HCT116 (cell line): ENCODE measurements around the gene RBM14. TPM values are rescaled to one million over a fixed set of nuclear protein-coding genes. Genes with fewer than 3 reads are reported as not detected.

Experiments
- ATAC-seq: fragments of 200-7000 bp; cut with Tn5 transposase; 2 replicates; pipeline ENCODE4 v1.9.1; 2020; ENCODE audit warnings: mild to moderate bottlenecking, moderate library complexity
- BruUV-seq: library from RNA; stranded (reverse); fragments of 400-500 nt; replicated peaks from 2 replicates; lab custom pipeline; 2021; lab: Mats Ljungman, UMichigan
- CTCF ChIA-PET: fragments of 300-600 bp; sonication (Branson Sonifier 250); formaldehyde crosslinking; loops from one replicate; lab custom pipeline; 2021; ENCODE audit warnings: antibody characterized with exemption; lab: Charles Lee
- POLR2A ChIA-PET: fragments of 300-600, 350-600 bp; sonication (Branson Sonifier 250); formaldehyde crosslinking; loops from one replicate; lab custom pipeline; 2021; ENCODE audit warnings: antibody characterized with exemption; lab: Charles Lee
- RAD21 ChIA-PET, 2 experiments: fragments of 300-600 bp; sonication (Branson Sonifier 250); formaldehyde crosslinking; loops; one replicate each; lab custom pipeline; 2023; ENCODE audit warnings: low total read pairs in 2 of 2; ENCODE audit not compliant: uncharacterized antibody in 2 of 2, unreplicated experiment in 2 of 2, low non-redundant PET in 1 of 2; lab: Charles Lee
- DNase-seq: peaks from one replicate; pipeline ENCODE4 v3.0.0-alpha.2; 2010; ENCODE audit warnings: low read depth, low spot score
- H2AFZ ChIP-seq: fragments of 200-600 bp; shearing (Covaris generic), sonication (generic); 2 replicates; pipeline ENCODE4 v1.6.1; 2017; ENCODE audit warnings: low read depth, mixed run types, mixed read lengths, antibody characterized with exemption, low read length; ENCODE audit not compliant: poor library complexity, severe bottlenecking
- H3K27ac ChIP-seq: 2 replicates; pipeline ENCODE4 v1.5.1; 2012; ENCODE audit warnings: low read depth, low read length
- H3K27me3 ChIP-seq: fragments of 200-600 bp; sonication (generic); 2 replicates; pipeline ENCODE4 v1.6.1; 2016; ENCODE audit warnings: mixed run types, low read length, mixed read lengths; ENCODE audit not compliant: insufficient read depth
- H3K36me3 ChIP-seq, 2 experiments: fragments of 200-500 bp in 1 of 2; fragments of 200-600 bp in 1 of 2; sonication (Bioruptor generic) in 1 of 2; sonication (generic) in 1 of 2; 2 replicates each; pipeline versions ENCODE4 v1.5.1 to v1.6.1; 2014 to 2016; ENCODE audit warnings: low read length in 2 of 2, inconsistent platforms in 1 of 2, mixed read lengths in 1 of 2, mixed run types in 1 of 2; ENCODE audit not compliant: insufficient read depth in 2 of 2, control insufficient read depth in 1 of 2
- H3K4me1 ChIP-seq, 2 experiments: fragments of 200-600 bp in 1 of 2; sonication (generic) in 1 of 2; 2 replicates each; pipeline versions ENCODE4 v1.5.1 to v1.6.1; 2012 to 2017; ENCODE audit warnings: low read length in 2 of 2, inconsistent platforms in 1 of 2, mild to moderate bottlenecking in 1 of 2, mixed read lengths in 1 of 2, mixed run types in 1 of 2, moderate library complexity in 1 of 2; ENCODE audit not compliant: insufficient read depth in 2 of 2, control insufficient read depth in 1 of 2
- H3K4me2 ChIP-seq: fragments of 200-600 bp; sonication (generic); 2 replicates; pipeline ENCODE4 v1.6.1; 2017; ENCODE audit warnings: mixed run types, low read length, mixed read lengths
- H3K4me3 ChIP-seq, 2 experiments: fragments of 200-600 bp in 1 of 2; sonication (generic) in 1 of 2; replicated peaks in 1 of 2; 2 replicates each; pipeline ENCODE4 v1.5.1; 2011 to 2016; ENCODE audit warnings: low read length in 2 of 2, control low read depth in 1 of 2, low read depth in 1 of 2, mild to moderate bottlenecking in 1 of 2, mixed read lengths in 1 of 2, mixed run types in 1 of 2
- H3K79me2 ChIP-seq: fragments of 200-600 bp; sonication (generic); 2 replicates; pipeline ENCODE4 v1.6.1; 2017; ENCODE audit warnings: mild to moderate bottlenecking, mixed run types, low read length, moderate library complexity, mixed read lengths; ENCODE audit not compliant: insufficient read depth
- H3K9ac ChIP-seq: fragments of 200-600 bp; sonication (generic); 2 replicates; pipeline ENCODE4 v1.6.1; 2016; ENCODE audit warnings: low read length, mixed read lengths
- H3K9me2 ChIP-seq: fragments of 200-600 bp; sonication (generic), shearing (Covaris generic); 2 replicates; pipeline ENCODE4 v1.6.1; 2017; ENCODE audit warnings: mixed run types, mild to moderate bottlenecking, moderate library complexity; ENCODE audit not compliant: insufficient read depth
- H3K9me3 ChIP-seq, 2 experiments: fragments of 200-500 bp in 1 of 2; fragments of 200-600 bp in 1 of 2; sonication (Bioruptor generic) in 1 of 2; sonication (generic) in 1 of 2; 2 replicates each; pipeline ENCODE4 v1.6.1; 2014 to 2017; ENCODE audit warnings: low read length in 2 of 2, mixed read lengths in 2 of 2, inconsistent platforms in 1 of 2, low read depth in 1 of 2, mild to moderate bottlenecking in 1 of 2, mixed run types in 1 of 2, moderate library complexity in 1 of 2; ENCODE audit not compliant: control insufficient read depth in 1 of 2, insufficient read depth in 1 of 2
- H4K20me1 ChIP-seq: fragments of 200-600 bp; sonication (generic), shearing (Covaris generic); 2 replicates; pipeline ENCODE4 v1.6.1; 2017; ENCODE audit warnings: mixed run types, mild to moderate bottlenecking, moderate library complexity; ENCODE audit not compliant: insufficient read depth
- CBX3 ChIP-seq: IDR thresholded peaks from 2 replicates; pipeline ENCODE4 v1.6.1; 2012; ENCODE audit warnings: low read depth
- CEBPB ChIP-seq: IDR thresholded peaks from 2 replicates; pipeline ENCODE4 v1.6.1; 2012; ENCODE audit warnings: low read depth
- EGR1 ChIP-seq: IDR thresholded peaks from 2 replicates; pipeline ENCODE4 v1.6.1; 2012; ENCODE audit warnings: low read depth
- ELF1 ChIP-seq: IDR thresholded peaks from 2 replicates; pipeline ENCODE4 v1.6.1; 2012; ENCODE audit warnings: low read depth, borderline replicate concordance
- FOSL1 ChIP-seq: IDR thresholded peaks from 2 replicates; pipeline ENCODE4 v1.6.1; 2012; ENCODE audit warnings: low read depth
- POLR2A ChIP-seq: IDR thresholded peaks from 2 replicates; pipeline ENCODE4 v1.7.0; 2011; ENCODE audit warnings: borderline replicate concordance; ENCODE audit not compliant: insufficient read depth, insufficient read length; ENCODE audit errors: extremely low read depth
- SP1 ChIP-seq: IDR thresholded peaks from 2 replicates; pipeline ENCODE4 v1.6.1; 2012; ENCODE audit warnings: low read depth
- SRF ChIP-seq: IDR thresholded peaks from 2 replicates; pipeline ENCODE4 v1.6.1; 2012; ENCODE audit warnings: low read depth
- YY1 ChIP-seq: IDR thresholded peaks from 2 replicates; pipeline ENCODE4 v1.6.1; 2011; ENCODE audit warnings: low read length, low read depth, moderate library complexity, mild to moderate bottlenecking; ENCODE audit not compliant: insufficient replicate concordance; ENCODE audit errors: extremely low read depth
- intact Hi-C: fragments of 100-400 bp; cut with micrococcal nuclease; formaldehyde crosslinking; loops from 2 replicates; pipeline ENCODE4 v1.10.0; 2022
- total RNA-seq: library from RNA; stranded (reverse); gene quantifications from one replicate; pipeline ENCODE4 v1.2.1, GENCODE V29; 2021; ENCODE audit not compliant: unreplicated experiment
- TF ChIP-seq, protein P1 (sequence below): IDR thresholded peaks from 2 replicates; pipeline ENCODE4 v1.6.1; 2011; ENCODE audit warnings: mild to moderate bottlenecking, low read length, moderate library complexity; ENCODE audit not compliant: insufficient replicate concordance; ENCODE audit errors: extremely low read depth
- TF ChIP-seq, protein P2 (sequence below), 3 experiments: fragments of 200-600 bp in 1 of 3; sonication (generic) in 1 of 3; IDR thresholded peaks in 2 of 3; conservative IDR thresholded peaks in 1 of 3; 2 replicates each; pipeline ENCODE4 v1.5.1; 2012 to 2017; ENCODE audit warnings: low read depth in 2 of 3, low read length in 2 of 3, antibody characterized with exemption in 1 of 3, borderline replicate concordance in 1 of 3, control low read depth in 1 of 3, mild to moderate bottlenecking in 1 of 3, mixed read lengths in 1 of 3, mixed run types in 1 of 3, moderate library complexity in 1 of 3; ENCODE audit not compliant: insufficient read depth in 1 of 3

Gene RBM14
- total RNA-seq, 1 experiment from 2014 or later: 95.3 TPM

DNA sequence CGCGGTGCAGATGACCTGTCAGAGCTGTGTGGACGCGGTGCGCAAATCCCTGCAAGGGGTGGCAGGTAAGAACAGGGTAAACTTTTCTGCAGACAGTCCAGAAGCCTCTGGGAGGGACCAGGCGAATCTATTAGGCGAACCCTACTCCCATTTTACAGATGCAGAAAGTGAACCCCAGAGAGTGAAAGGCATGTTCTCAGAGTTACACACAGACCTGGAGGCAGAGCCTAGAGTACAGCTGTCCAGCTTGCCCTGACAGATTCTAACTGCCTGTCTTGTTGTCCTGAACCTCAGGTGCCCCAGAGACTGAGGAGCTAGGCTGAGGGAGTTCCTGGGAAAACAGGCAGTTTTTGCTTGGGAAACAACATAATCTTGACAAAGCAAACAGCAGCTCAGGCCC lies 22.8 kb upstream of the RBM14 start:
- CTCF ChIA-PET: no interaction called here
- no peaks in the 10 kb centered on the region for H3K9me2 ChIP-seq
- ATAC-seq: no peak
- RAD21 ChIA-PET: no interaction called here
- peaks cover 4 to 20% of the 10 kb centered on the region in 2 experiments for H3K4me1 ChIP-seq
- no peak for DNase-seq
- no peak overlapping the region for H2AFZ ChIP-seq
- H3K27me3 ChIP-seq: no peaks in the 10 kb centered on the region
- H4K20me1 ChIP-seq: no peaks in the 10 kb centered on the region
- POLR2A ChIA-PET: no interaction called here
- intact Hi-C loops: no loop called here
- TF ChIP-seq EGR1 (no peak), CEBPB (no peak), POLR2A (no peak), SRF (no peak), SP1 (no peak), FOSL1 (no peak), CBX3 (no peak), YY1 (no peak), ELF1 (no peak)
- TF ChIP-seq, protein P1, sequence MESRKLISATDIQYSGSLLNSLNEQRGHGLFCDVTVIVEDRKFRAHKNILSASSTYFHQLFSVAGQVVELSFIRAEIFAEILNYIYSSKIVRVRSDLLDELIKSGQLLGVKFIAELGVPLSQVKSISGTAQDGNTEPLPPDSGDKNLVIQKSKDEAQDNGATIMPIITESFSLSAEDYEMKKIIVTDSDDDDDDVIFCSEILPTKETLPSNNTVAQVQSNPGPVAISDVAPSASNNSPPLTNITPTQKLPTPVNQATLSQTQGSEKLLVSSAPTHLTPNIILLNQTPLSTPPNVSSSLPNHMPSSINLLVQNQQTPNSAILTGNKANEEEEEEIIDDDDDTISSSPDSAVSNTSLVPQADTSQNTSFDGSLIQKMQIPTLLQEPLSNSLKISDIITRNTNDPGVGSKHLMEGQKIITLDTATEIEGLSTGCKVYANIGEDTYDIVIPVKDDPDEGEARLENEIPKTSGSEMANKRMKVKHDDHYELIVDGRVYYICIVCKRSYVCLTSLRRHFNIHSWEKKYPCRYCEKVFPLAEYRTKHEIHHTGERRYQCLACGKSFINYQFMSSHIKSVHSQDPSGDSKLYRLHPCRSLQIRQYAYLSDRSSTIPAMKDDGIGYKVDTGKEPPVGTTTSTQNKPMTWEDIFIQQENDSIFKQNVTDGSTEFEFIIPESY: no peak
- TF ChIP-seq, protein P2, sequence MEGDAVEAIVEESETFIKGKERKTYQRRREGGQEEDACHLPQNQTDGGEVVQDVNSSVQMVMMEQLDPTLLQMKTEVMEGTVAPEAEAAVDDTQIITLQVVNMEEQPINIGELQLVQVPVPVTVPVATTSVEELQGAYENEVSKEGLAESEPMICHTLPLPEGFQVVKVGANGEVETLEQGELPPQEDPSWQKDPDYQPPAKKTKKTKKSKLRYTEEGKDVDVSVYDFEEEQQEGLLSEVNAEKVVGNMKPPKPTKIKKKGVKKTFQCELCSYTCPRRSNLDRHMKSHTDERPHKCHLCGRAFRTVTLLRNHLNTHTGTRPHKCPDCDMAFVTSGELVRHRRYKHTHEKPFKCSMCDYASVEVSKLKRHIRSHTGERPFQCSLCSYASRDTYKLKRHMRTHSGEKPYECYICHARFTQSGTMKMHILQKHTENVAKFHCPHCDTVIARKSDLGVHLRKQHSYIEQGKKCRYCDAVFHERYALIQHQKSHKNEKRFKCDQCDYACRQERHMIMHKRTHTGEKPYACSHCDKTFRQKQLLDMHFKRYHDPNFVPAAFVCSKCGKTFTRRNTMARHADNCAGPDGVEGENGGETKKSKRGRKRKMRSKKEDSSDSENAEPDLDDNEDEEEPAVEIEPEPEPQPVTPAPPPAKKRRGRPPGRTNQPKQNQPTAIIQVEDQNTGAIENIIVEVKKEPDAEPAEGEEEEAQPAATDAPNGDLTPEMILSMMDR (IDR thresholded peaks at IDR 0.05 in 2 of 3, conservative IDR thresholded peaks at IDR 0.05 in 1 of 3; ENCODE audit: borderline replicate concordance in 1 of 3, insufficient read depth in 1 of 3, low read depth in 2 of 3, low read length in 2 of 3): no peak
- H3K4me3 ChIP-seq: peak overlapping the region; percentile 69 to 98
- no peaks in the 10 kb centered on the region for H3K36me3 ChIP-seq
- peak overlapping the region; percentile 99 for H3K4me2 ChIP-seq
- H3K79me2 ChIP-seq: peaks cover 12% of the 10 kb centered on the region; the same call in 1 of the 2 replicates
- BruUV-seq: TSS peak; percentile 82
- H3K9ac ChIP-seq: peak overlapping the region; percentile 92
- H3K27ac ChIP-seq: peak overlapping the region; percentile 51; the same call in 1 of the 2 replicates
- peaks cover 0 to 3% of the 10 kb centered on the region in 2 experiments; a peak in 1 of 4 replicates for H3K9me3 ChIP-seq
